ENCODE measurements around the gene MPIG6B.

GRCh38 chr6:31697555-31697954 is 25.6 kb upstream of the MPIG6B start:
- TF ChIP-seq REPIN1 (tag by site-specific recombination; IDR thresholded peaks at IDR 0.05; ENCODE audit: low read depth): no peak
- TF ChIP-seq YY1 (tag by site-specific recombination; IDR thresholded peaks at IDR 0.05): no peak
- no peak for TF ChIP-seq TCF7L2 (IDR thresholded peaks at IDR 0.05; ENCODE audit: borderline replicate concordance, low read depth, low read length)
- no peak for TF ChIP-seq KLF10 (tag by site-specific recombination; IDR thresholded peaks at IDR 0.05)
- TF ChIP-seq, protein P1, sequence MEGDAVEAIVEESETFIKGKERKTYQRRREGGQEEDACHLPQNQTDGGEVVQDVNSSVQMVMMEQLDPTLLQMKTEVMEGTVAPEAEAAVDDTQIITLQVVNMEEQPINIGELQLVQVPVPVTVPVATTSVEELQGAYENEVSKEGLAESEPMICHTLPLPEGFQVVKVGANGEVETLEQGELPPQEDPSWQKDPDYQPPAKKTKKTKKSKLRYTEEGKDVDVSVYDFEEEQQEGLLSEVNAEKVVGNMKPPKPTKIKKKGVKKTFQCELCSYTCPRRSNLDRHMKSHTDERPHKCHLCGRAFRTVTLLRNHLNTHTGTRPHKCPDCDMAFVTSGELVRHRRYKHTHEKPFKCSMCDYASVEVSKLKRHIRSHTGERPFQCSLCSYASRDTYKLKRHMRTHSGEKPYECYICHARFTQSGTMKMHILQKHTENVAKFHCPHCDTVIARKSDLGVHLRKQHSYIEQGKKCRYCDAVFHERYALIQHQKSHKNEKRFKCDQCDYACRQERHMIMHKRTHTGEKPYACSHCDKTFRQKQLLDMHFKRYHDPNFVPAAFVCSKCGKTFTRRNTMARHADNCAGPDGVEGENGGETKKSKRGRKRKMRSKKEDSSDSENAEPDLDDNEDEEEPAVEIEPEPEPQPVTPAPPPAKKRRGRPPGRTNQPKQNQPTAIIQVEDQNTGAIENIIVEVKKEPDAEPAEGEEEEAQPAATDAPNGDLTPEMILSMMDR (tag by site-specific recombination; IDR thresholded peaks at IDR 0.05): no peak
- TF ChIP-seq, protein P2, sequence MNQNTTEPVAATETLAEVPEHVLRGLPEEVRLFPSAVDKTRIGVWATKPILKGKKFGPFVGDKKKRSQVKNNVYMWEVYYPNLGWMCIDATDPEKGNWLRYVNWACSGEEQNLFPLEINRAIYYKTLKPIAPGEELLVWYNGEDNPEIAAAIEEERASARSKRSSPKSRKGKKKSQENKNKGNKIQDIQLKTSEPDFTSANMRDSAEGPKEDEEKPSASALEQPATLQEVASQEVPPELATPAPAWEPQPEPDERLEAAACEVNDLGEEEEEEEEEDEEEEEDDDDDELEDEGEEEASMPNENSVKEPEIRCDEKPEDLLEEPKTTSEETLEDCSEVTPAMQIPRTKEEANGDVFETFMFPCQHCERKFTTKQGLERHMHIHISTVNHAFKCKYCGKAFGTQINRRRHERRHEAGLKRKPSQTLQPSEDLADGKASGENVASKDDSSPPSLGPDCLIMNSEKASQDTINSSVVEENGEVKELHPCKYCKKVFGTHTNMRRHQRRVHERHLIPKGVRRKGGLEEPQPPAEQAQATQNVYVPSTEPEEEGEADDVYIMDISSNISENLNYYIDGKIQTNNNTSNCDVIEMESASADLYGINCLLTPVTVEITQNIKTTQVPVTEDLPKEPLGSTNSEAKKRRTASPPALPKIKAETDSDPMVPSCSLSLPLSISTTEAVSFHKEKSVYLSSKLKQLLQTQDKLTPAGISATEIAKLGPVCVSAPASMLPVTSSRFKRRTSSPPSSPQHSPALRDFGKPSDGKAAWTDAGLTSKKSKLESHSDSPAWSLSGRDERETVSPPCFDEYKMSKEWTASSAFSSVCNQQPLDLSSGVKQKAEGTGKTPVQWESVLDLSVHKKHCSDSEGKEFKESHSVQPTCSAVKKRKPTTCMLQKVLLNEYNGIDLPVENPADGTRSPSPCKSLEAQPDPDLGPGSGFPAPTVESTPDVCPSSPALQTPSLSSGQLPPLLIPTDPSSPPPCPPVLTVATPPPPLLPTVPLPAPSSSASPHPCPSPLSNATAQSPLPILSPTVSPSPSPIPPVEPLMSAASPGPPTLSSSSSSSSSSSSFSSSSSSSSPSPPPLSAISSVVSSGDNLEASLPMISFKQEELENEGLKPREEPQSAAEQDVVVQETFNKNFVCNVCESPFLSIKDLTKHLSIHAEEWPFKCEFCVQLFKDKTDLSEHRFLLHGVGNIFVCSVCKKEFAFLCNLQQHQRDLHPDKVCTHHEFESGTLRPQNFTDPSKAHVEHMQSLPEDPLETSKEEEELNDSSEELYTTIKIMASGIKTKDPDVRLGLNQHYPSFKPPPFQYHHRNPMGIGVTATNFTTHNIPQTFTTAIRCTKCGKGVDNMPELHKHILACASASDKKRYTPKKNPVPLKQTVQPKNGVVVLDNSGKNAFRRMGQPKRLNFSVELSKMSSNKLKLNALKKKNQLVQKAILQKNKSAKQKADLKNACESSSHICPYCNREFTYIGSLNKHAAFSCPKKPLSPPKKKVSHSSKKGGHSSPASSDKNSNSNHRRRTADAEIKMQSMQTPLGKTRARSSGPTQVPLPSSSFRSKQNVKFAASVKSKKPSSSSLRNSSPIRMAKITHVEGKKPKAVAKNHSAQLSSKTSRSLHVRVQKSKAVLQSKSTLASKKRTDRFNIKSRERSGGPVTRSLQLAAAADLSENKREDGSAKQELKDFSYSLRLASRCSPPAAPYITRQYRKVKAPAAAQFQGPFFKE (tag by site-specific recombination; IDR thresholded peaks at IDR 0.05; ENCODE audit: borderline replicate concordance): no peak
- no peak for TF ChIP-seq ZNF501 (tag by site-specific recombination; IDR thresholded peaks at IDR 0.05)
- TF ChIP-seq ZBTB7A (tag by site-specific recombination; IDR thresholded peaks at IDR 0.05; ENCODE audit: low read depth): no peak
- no peak for TF ChIP-seq ZNF274 (IDR thresholded peaks at IDR 0.05; ENCODE audit: low read length)
- TF ChIP-seq ZNF274 (tag by site-specific recombination; IDR thresholded peaks at IDR 0.05; ENCODE audit: borderline replicate concordance): no peak
- TF ChIP-seq HOXA7 (CRISPR knock-in tag; IDR thresholded peaks at IDR 0.05; ENCODE audit: borderline replicate concordance): no peak
- TF ChIP-seq AEBP2 (tag by site-specific recombination; IDR thresholded peaks at IDR 0.05; ENCODE audit: borderline replicate concordance): no peak
- TF ChIP-seq ZNF639 (tag by site-specific recombination; IDR thresholded peaks at IDR 0.05): no peak
- no peak for TF ChIP-seq ATF2 (tag by site-specific recombination; IDR thresholded peaks at IDR 0.05; ENCODE audit: low read depth)
- TF ChIP-seq ZNF843 (tag by site-specific recombination; IDR thresholded peaks at IDR 0.05): no peak
